Forelimb muscle (tissue), 1 donor: Measurements from ENCODE around the gene CPVL. TPM values are rescaled to one million over a fixed set of nuclear protein-coding genes. Genes with fewer than 3 reads are reported as not detected.
A peak's percentile ranks its signal among the peaks of the same experiment; 100 is the strongest.

Experiments
- DNase-seq: peaks from one replicate; pipeline ENCODE4 v3.0.0-alpha.2; 2013; ENCODE audit warnings: low read depth
- polyA plus RNA-seq: library from polyadenylated mRNA; unstranded; fragments of 120-200 nt; gene quantifications from one replicate; pipeline ENCODE4 v1.2.1, GENCODE V29; 2013; ENCODE audit not compliant: insufficient read length

CPVL gene
- polyA plus RNA-seq: 33.8 TPM

DNA sequence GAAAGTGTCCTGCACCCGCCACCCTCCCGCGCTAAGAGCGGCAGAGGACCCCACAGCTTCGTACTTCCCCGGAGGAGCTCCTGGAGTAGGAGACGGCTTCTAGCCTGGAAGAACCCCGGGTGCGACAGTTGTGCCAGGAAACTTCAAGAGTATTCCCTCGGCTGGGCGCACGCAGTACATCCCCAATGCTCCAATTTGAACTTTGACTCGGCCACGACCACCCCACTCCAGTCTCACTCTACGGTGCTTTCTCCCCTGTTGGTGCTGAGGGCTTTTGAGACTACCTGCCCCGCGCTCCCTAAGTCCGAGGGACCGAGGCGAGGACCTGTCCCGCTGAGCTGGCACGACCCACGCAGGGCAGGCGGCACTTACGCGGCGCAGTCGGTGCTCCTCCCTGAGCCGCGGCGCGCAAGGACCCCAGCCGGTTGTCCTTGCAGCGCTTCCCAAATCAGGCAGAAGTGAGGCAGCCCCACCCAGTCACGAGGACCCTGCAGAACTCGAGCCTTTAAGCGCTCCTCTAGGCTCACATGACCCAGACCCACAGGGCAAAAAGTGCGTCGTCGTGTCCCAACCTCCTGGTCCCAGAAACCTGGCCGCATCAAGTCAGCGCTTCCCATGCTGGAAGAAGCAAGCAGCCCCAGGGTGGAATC lies at the start of gene CPVL:
Gene CPVL, minus strand, starts transcription at position 481 of the 650 bp plus-strand sequence. CDS start 25,476 bp downstream, outside the sequence.
- peak; percentile 25 for DNase-seq

DNA sequence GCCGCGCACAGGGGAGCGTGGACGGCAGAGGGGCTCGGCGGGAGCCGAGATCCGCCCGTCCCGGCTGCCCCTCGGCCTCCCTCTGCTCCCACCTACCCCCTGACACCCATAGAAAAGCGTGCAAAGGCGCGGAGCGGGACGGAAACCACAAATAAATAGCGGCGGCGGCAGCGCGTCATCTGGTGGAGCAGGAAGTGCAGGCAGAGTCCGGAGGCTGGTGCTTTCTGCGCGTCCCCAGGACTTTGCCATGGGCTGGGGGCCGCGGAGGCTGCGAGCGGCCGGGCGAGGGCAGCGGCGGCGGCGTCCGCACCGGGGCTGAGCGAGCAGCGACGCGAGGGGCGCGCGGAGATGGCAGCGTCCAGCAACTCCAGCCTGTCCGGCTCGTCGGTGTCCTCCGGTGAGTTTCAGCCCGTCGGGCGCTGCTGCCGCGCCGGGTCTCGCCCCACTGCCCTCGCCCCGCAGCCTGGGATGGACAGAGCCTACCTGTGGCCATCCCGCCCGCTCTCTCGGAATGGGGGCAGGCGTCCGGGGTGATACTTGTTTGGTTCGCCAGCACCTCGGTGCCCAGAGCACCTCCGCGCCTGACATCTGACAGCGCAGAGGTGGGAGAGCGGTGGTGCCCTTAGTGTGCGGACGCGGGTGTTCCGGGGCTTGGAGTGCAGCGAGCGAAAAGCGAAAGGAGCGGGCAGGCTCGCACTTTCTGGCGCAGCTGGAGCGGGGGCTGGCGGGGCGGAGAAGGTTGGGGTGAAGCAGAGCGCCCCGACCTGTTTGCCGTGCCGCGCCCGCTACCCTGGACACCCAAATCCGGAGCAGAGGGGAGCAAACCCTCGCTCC lies 48.5 kb upstream of the CPVL start, which contains the start of gene CHN2:
Gene CHN2, plus strand, starts transcription at position 182 of the 834 bp plus-strand sequence.
- no peak for DNase-seq

- DNase-seq: no peak
These were observed 47.9 kb upstream of the CPVL start for GRCh38 chr7:29194206-29194593.

DNA sequence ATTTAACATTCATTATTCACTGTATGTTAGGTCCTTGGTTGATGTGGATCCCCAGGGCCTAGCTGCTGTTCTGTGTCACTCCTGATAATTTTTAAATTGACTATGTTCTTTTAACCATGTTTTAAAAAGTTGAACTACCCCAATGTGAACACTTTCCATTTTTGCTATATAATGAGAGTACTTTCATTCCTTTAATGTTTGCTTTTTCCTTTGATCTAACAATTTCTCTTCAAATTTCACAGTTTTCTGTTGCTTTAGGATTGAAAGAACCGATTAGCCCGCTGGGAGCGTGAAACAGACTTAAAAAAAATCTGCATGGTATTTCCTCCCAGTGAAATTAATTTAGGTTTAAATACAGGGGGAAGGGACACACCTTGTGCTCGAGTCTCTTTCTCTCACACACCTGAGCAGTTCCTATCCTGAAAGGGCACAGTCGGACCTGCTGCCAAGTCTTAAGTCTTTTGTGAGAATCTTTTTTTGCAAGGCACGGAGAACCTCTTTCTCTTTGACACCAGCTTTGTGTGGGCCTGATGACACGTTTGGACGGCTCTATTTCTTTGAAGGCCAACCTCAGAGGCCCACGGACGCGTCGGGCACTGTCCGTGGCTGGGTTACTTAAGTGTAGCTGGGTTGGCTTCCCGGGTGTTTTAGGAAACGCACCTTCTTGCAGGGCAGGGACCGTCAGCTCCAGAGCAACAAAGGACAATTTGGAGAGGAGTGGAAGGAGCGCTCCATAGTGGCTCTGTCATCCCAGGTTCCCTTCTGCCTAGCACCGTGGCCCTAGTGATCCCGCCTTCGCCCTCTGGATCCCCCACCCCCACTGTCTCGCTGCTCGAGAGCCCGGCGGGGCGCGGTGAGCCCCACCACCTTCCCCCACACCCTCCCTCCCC lies 47.2 kb upstream of the CPVL start:
- DNase-seq: no peak

- DNase-seq: no peak
These were observed 46.5 kb upstream of the CPVL start for GRCh38 chr7:29192811-29193210.

DNA sequence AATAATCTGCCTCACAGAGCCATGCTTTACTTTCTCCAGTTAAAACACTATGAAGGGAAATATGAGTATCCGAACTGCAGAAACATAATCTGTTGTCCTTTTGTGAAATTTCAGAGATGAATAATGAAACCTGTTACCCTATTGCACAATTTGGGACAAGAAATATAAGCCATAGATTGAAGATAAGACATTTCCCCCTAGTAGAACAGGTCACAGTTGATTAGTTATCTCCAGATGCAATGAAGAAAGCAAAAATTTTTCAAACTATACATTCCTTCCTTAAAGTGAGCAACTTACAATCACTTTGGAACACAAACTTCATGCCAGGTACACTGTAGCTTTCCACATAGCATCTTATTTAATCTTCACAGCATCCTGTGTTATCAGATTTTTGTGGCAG lies 46.0 kb upstream of the CPVL start:
- DNase-seq: no peak

DNA sequence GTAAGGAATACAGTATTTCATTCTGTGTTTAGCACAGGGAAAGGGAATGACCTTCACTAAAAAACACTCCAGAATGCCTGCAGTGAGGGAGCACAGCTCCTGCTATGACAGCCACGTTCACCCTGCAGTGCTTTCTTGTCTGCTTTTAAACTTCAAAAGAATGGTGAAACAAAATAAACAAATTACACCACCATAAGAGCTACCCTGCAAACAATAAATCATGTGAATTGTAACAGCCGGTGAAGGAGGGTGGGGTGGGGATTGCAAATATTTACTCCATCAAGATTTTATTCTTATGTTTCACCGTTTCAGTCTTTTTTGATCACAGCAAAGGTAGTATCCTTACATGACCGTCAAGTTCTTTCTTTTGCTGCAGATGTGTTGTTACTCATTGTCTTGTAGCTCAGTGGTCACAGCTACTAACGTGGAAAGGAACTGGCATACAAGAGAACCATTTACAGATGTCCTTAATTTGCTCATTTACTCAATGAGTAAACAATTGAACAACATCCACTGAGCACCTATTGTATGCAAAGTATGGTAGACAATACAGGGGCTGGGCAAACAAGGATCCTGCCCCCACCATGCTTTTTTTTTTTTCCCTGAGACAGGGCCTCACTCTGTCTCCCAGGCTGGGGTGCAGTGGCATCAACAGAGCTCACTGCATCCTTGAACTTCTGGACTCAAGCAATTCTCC lies 44.2 kb upstream of the CPVL start:
- DNase-seq: no peak

- no peak for DNase-seq
These were observed 43.4 kb upstream of the CPVL start for GRCh38 chr7:29189743-29190201.

- no peak for DNase-seq
These were observed 39.3 kb upstream of the CPVL start for GRCh38 chr7:29185613-29186012.

- DNase-seq: no peak
These were observed 38.3 kb upstream of the CPVL start for GRCh38 chr7:29184599-29184998.

GRCh38 chr7:29179115-29179514 lies 32.8 kb upstream of the CPVL start:
- DNase-seq: no peak

DNA sequence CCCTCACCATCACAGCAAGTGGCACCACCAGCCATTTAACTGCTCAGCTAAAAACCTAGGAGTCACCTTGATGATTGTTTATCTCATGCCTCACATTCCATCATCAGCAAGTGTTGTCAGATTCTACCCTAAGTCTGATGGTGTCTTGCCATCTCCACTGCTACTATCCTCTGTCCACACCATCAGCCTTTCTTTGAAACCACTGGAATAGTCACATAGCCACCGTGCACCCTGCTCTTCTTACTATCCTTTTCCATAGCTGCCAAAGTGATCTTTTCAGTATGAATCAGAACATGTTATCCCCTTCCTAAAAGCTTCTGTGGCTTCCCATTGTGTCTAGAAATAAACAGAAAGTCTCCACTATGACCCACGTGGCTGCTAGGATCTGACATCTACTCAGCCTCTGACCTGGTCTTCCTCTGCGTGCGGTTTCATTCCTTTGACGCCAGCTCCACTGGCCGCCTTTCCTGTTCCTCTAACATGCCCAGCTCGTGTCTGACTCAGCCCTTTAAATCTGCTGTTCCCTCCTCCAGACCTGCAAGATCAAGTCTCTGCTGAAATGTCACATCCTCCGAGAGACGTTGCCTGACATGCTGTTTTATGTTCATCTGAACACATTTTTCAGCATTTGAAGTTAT lies 31.7 kb upstream of the CPVL start:
- DNase-seq: no peak

GRCh38 chr7:29173458-29173857 lies 27.1 kb upstream of the CPVL start:
- DNase-seq: no peak

- no peak for DNase-seq
These were observed 24.4 kb upstream of the CPVL start for GRCh38 chr7:29170781-29171180.

GRCh38 chr7:29167721-29168120 lies 21.4 kb upstream of the CPVL start:
- DNase-seq: no peak

DNA sequence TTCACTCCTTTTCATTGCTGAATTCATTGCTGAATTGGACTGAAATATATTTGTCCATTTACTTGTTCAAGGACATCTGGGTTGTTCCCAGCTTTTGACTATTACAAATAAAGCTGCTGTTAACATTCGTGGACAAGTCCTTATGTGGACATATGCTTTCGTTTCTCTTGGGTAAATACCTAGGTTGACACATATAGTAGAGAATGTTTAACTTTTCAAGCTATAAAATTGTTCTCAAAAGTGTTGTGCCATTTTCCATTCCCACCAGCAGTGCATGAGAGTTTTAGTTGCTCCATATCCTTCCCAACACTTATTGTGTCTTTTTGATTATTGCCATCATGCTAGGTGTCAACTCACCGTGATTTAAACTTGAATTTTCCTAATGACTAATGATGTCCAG lies 17.5 kb upstream of the CPVL start:
- DNase-seq: no peak

DNA sequence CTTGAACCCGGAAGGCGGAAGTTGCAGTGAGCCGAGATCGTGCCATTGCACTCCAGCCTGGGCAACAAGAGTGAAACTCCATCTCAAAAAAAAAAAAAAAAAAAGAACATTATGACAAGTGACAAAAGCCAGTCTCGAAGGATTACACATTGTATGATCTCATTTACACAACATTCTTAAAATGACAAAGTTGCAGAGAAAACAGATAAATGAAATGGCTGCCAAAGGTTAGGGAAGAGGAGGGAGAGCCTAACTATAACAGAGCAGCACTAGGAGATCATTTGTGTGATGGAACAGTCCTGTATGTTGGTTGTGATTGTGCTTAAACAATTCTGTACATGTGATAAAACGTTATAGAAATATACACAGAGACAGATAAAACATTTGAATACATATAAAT lies 16.2 kb upstream of the CPVL start:
- no peak for DNase-seq

GRCh38 chr7:29161231-29161630 lies 14.9 kb upstream of the CPVL start:
- DNase-seq: no peak

- no peak for DNase-seq
These were observed 13.7 kb upstream of the CPVL start for GRCh38 chr7:29160080-29160479.

DNA sequence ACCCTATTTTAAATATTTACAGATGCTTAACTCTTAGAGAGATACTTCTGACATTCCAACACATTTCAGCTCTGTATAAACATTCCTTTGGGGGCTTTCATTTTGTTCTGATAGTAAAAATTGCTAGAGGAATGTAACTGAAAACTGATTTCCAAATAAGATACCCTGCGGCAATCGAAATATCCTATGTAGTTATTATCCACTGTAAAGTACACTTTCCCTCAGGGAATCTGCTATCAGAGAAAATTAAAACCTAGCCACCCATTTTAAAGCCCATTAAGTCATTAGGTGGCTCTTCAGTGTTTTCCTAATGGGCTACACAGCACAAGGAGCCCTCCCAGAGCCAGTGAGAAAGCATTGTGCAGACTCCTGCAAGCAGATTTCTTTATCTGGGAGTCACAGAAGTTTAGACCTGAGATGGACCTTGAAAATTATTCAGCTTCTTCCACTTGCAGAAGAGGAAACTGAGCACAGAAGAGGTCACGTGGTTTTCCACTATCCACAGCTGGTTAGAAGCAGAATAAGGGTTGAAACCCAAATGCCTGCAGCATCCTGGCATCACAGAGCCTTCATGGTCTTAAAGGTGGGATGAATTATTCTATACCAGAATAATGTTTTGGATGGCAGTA lies 12.6 kb upstream of the CPVL start:
- DNase-seq: no peak
